HCT116 (cell line): Measurements from ENCODE around the gene DLEC1. TPM values are rescaled to one million over a fixed set of nuclear protein-coding genes. Genes with fewer than 3 reads are reported as not detected.

ENCODE experiments used
- ATAC-seq: fragments of 200-7000 bp; cut with Tn5 transposase; 2 replicates; pipeline ENCODE4 v1.9.1; 2020; ENCODE audit warnings: mild to moderate bottlenecking, moderate library complexity
- BruUV-seq: library from RNA; stranded (reverse); fragments of 400-500 nt; replicated peaks from 2 replicates; lab custom pipeline; 2021; lab: Mats Ljungman, UMichigan
- CTCF ChIA-PET: fragments of 300-600 bp; sonication (Branson Sonifier 250); formaldehyde crosslinking; loops from one replicate; lab custom pipeline; 2021; ENCODE audit warnings: antibody characterized with exemption; lab: Charles Lee
- POLR2A ChIA-PET: fragments of 300-600, 350-600 bp; sonication (Branson Sonifier 250); formaldehyde crosslinking; loops from one replicate; lab custom pipeline; 2021; ENCODE audit warnings: antibody characterized with exemption; lab: Charles Lee
- RAD21 ChIA-PET, 2 experiments: fragments of 300-600 bp; sonication (Branson Sonifier 250); formaldehyde crosslinking; loops; one replicate each; lab custom pipeline; 2023; ENCODE audit warnings: low total read pairs in 2 of 2; ENCODE audit not compliant: uncharacterized antibody in 2 of 2, unreplicated experiment in 2 of 2, low non-redundant PET in 1 of 2; lab: Charles Lee
- DNase-seq: peaks from one replicate; pipeline ENCODE4 v3.0.0-alpha.2; 2010; ENCODE audit warnings: low read depth, low spot score
- H2AFZ ChIP-seq: fragments of 200-600 bp; shearing (Covaris generic), sonication (generic); 2 replicates; pipeline ENCODE4 v1.6.1; 2017; ENCODE audit warnings: low read depth, mixed run types, mixed read lengths, antibody characterized with exemption, low read length; ENCODE audit not compliant: poor library complexity, severe bottlenecking
- H3K27ac ChIP-seq: 2 replicates; pipeline ENCODE4 v1.5.1; 2012; ENCODE audit warnings: low read depth, low read length
- H3K27me3 ChIP-seq: fragments of 200-600 bp; sonication (generic); 2 replicates; pipeline ENCODE4 v1.6.1; 2016; ENCODE audit warnings: mixed run types, low read length, mixed read lengths; ENCODE audit not compliant: insufficient read depth
- H3K36me3 ChIP-seq, 2 experiments: fragments of 200-500 bp in 1 of 2; fragments of 200-600 bp in 1 of 2; sonication (Bioruptor generic) in 1 of 2; sonication (generic) in 1 of 2; 2 replicates each; pipeline versions ENCODE4 v1.5.1 to v1.6.1; 2014 to 2016; ENCODE audit warnings: low read length in 2 of 2, inconsistent platforms in 1 of 2, mixed read lengths in 1 of 2, mixed run types in 1 of 2; ENCODE audit not compliant: insufficient read depth in 2 of 2, control insufficient read depth in 1 of 2
- H3K4me1 ChIP-seq, 2 experiments: fragments of 200-600 bp in 1 of 2; sonication (generic) in 1 of 2; 2 replicates each; pipeline versions ENCODE4 v1.5.1 to v1.6.1; 2012 to 2017; ENCODE audit warnings: low read length in 2 of 2, inconsistent platforms in 1 of 2, mild to moderate bottlenecking in 1 of 2, mixed read lengths in 1 of 2, mixed run types in 1 of 2, moderate library complexity in 1 of 2; ENCODE audit not compliant: insufficient read depth in 2 of 2, control insufficient read depth in 1 of 2
- H3K4me2 ChIP-seq: fragments of 200-600 bp; sonication (generic); 2 replicates; pipeline ENCODE4 v1.6.1; 2017; ENCODE audit warnings: mixed run types, low read length, mixed read lengths
- H3K4me3 ChIP-seq, 2 experiments: fragments of 200-600 bp in 1 of 2; sonication (generic) in 1 of 2; replicated peaks in 1 of 2; 2 replicates each; pipeline ENCODE4 v1.5.1; 2011 to 2016; ENCODE audit warnings: low read length in 2 of 2, control low read depth in 1 of 2, low read depth in 1 of 2, mild to moderate bottlenecking in 1 of 2, mixed read lengths in 1 of 2, mixed run types in 1 of 2
- H3K79me2 ChIP-seq: fragments of 200-600 bp; sonication (generic); 2 replicates; pipeline ENCODE4 v1.6.1; 2017; ENCODE audit warnings: mild to moderate bottlenecking, mixed run types, low read length, moderate library complexity, mixed read lengths; ENCODE audit not compliant: insufficient read depth
- H3K9ac ChIP-seq: fragments of 200-600 bp; sonication (generic); 2 replicates; pipeline ENCODE4 v1.6.1; 2016; ENCODE audit warnings: low read length, mixed read lengths
- H3K9me2 ChIP-seq: fragments of 200-600 bp; sonication (generic), shearing (Covaris generic); 2 replicates; pipeline ENCODE4 v1.6.1; 2017; ENCODE audit warnings: mixed run types, mild to moderate bottlenecking, moderate library complexity; ENCODE audit not compliant: insufficient read depth
- H3K9me3 ChIP-seq, 2 experiments: fragments of 200-500 bp in 1 of 2; fragments of 200-600 bp in 1 of 2; sonication (Bioruptor generic) in 1 of 2; sonication (generic) in 1 of 2; 2 replicates each; pipeline ENCODE4 v1.6.1; 2014 to 2017; ENCODE audit warnings: low read length in 2 of 2, mixed read lengths in 2 of 2, inconsistent platforms in 1 of 2, low read depth in 1 of 2, mild to moderate bottlenecking in 1 of 2, mixed run types in 1 of 2, moderate library complexity in 1 of 2; ENCODE audit not compliant: control insufficient read depth in 1 of 2, insufficient read depth in 1 of 2
- H4K20me1 ChIP-seq: fragments of 200-600 bp; sonication (generic), shearing (Covaris generic); 2 replicates; pipeline ENCODE4 v1.6.1; 2017; ENCODE audit warnings: mixed run types, mild to moderate bottlenecking, moderate library complexity; ENCODE audit not compliant: insufficient read depth
- CBX3 ChIP-seq: IDR thresholded peaks from 2 replicates; pipeline ENCODE4 v1.6.1; 2012; ENCODE audit warnings: low read depth
- EGR1 ChIP-seq: IDR thresholded peaks from 2 replicates; pipeline ENCODE4 v1.6.1; 2012; ENCODE audit warnings: low read depth
- EZH2 ChIP-seq: fragments of 200-600 bp; sonication (generic); IDR thresholded peaks from 2 replicates; pipeline ENCODE4 v1.6.1; 2017; ENCODE audit warnings: antibody characterized with exemption, mixed run types
- EZH2phosphoT487 ChIP-seq: fragments of 200-600 bp; IDR thresholded peaks from 2 replicates; pipeline ENCODE4 v1.6.1; 2018; ENCODE audit warnings: antibody characterized with exemption, borderline replicate concordance
- FOSL1 ChIP-seq: IDR thresholded peaks from 2 replicates; pipeline ENCODE4 v1.6.1; 2012; ENCODE audit warnings: low read depth
- POLR2A ChIP-seq: IDR thresholded peaks from 2 replicates; pipeline ENCODE4 v1.7.0; 2011; ENCODE audit warnings: borderline replicate concordance; ENCODE audit not compliant: insufficient read depth, insufficient read length; ENCODE audit errors: extremely low read depth
- POLR2AphosphoS5 ChIP-seq: IDR thresholded peaks from 2 replicates; pipeline ENCODE4 v1.6.1; 2011; ENCODE audit warnings: mild to moderate bottlenecking, low read depth, low read length, moderate library complexity
- RAD21 ChIP-seq: IDR thresholded peaks from 2 replicates; pipeline ENCODE4 v1.6.1; 2012; ENCODE audit warnings: low read depth, mild to moderate bottlenecking
- SIN3A ChIP-seq: IDR thresholded peaks from 2 replicates; pipeline ENCODE4 v1.6.1; 2012; ENCODE audit warnings: low read depth
- SP1 ChIP-seq: IDR thresholded peaks from 2 replicates; pipeline ENCODE4 v1.6.1; 2012; ENCODE audit warnings: low read depth
- TCF7L2 ChIP-seq: IDR thresholded peaks from 2 replicates; pipeline ENCODE4 v1.7.0; 2011; ENCODE audit warnings: borderline replicate concordance, inconsistent platforms; ENCODE audit not compliant: insufficient read depth, insufficient read length; ENCODE audit errors: extremely low read depth
- YY1 ChIP-seq: IDR thresholded peaks from 2 replicates; pipeline ENCODE4 v1.6.1; 2011; ENCODE audit warnings: low read length, low read depth, moderate library complexity, mild to moderate bottlenecking; ENCODE audit not compliant: insufficient replicate concordance; ENCODE audit errors: extremely low read depth
- ZFX ChIP-seq: fragments of 450-650 bp; IDR thresholded peaks from 2 replicates; pipeline ENCODE4 v1.6.1; 2017
- ZNF274 ChIP-seq: fragments of 200-500 bp; sonication (Bioruptor generic); IDR thresholded peaks from 2 replicates; pipeline ENCODE4 v1.6.1; 2014; ENCODE audit warnings: mild to moderate bottlenecking, low read depth, low read length, inconsistent platforms
- intact Hi-C: fragments of 100-400 bp; cut with micrococcal nuclease; formaldehyde crosslinking; loops from 2 replicates; pipeline ENCODE4 v1.10.0; 2022
- total RNA-seq: library from RNA; stranded (reverse); gene quantifications from one replicate; pipeline ENCODE4 v1.2.1, GENCODE V29; 2021; ENCODE audit not compliant: unreplicated experiment
- TF ChIP-seq, protein P1 (sequence below), 3 experiments: fragments of 200-600 bp in 1 of 3; sonication (generic) in 1 of 3; IDR thresholded peaks in 2 of 3; conservative IDR thresholded peaks in 1 of 3; 2 replicates each; pipeline ENCODE4 v1.5.1; 2012 to 2017; ENCODE audit warnings: low read depth in 2 of 3, low read length in 2 of 3, antibody characterized with exemption in 1 of 3, borderline replicate concordance in 1 of 3, control low read depth in 1 of 3, mild to moderate bottlenecking in 1 of 3, mixed read lengths in 1 of 3, mixed run types in 1 of 3, moderate library complexity in 1 of 3; ENCODE audit not compliant: insufficient read depth in 1 of 3
- TF ChIP-seq, protein P2 (sequence below): IDR thresholded peaks from 2 replicates; pipeline ENCODE4 v1.6.1; 2012
- TF ChIP-seq, protein P3 (sequence below): IDR thresholded peaks from 2 replicates; pipeline ENCODE4 v1.6.1; 2012

Gene DLEC1
- total RNA-seq, 1 experiment from 2014 or later, result 0.61 TPM

DNA sequence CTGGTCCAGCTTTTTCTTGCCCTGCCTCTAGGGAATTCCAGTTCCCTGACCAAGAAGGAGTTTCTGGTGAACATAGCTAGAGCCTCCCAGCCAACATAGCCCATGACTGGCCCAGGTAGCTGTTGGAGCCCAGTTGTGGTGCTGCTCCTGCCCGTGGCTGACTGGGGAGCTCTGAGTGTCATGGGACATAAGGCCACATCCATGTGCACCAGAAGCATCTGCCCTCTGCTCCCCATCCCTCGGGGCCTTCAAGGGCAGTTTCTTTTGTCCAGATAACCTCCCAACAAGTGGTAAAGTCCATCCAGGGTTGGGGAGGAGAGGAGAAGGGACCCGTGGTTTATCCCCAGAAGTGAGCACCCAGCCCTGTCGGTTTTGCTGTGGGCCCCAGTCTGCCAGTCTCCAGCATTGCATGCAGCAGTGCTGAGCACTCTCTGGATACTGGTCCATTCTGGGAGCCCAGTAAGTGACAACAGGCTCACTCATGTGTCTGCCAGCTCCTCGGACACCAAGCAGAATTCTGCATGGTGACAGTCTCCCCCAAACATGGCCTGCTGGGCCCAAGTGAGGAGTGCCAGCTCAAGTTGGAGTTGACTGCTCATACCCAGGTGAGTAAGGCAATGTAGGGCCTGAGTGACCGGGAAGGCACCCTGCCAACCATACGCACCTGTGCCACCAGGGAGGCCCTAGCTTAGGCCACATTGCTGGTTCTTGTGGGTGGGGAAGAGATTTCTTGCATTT, 69.1 kb downstream of the DLEC1 start (continued):
- TF ChIP-seq, protein P1, sequence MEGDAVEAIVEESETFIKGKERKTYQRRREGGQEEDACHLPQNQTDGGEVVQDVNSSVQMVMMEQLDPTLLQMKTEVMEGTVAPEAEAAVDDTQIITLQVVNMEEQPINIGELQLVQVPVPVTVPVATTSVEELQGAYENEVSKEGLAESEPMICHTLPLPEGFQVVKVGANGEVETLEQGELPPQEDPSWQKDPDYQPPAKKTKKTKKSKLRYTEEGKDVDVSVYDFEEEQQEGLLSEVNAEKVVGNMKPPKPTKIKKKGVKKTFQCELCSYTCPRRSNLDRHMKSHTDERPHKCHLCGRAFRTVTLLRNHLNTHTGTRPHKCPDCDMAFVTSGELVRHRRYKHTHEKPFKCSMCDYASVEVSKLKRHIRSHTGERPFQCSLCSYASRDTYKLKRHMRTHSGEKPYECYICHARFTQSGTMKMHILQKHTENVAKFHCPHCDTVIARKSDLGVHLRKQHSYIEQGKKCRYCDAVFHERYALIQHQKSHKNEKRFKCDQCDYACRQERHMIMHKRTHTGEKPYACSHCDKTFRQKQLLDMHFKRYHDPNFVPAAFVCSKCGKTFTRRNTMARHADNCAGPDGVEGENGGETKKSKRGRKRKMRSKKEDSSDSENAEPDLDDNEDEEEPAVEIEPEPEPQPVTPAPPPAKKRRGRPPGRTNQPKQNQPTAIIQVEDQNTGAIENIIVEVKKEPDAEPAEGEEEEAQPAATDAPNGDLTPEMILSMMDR (IDR thresholded peaks at IDR 0.05 in 2 of 3, conservative IDR thresholded peaks at IDR 0.05 in 1 of 3; ENCODE audit: borderline replicate concordance in 1 of 3, insufficient read depth in 1 of 3, low read depth in 2 of 3, low read length in 2 of 3), result no peak
- no peak for TF ChIP-seq POLR2AphosphoS5
- no peak for TF ChIP-seq TCF7L2
- TF ChIP-seq POLR2A, result no peak

DNA sequence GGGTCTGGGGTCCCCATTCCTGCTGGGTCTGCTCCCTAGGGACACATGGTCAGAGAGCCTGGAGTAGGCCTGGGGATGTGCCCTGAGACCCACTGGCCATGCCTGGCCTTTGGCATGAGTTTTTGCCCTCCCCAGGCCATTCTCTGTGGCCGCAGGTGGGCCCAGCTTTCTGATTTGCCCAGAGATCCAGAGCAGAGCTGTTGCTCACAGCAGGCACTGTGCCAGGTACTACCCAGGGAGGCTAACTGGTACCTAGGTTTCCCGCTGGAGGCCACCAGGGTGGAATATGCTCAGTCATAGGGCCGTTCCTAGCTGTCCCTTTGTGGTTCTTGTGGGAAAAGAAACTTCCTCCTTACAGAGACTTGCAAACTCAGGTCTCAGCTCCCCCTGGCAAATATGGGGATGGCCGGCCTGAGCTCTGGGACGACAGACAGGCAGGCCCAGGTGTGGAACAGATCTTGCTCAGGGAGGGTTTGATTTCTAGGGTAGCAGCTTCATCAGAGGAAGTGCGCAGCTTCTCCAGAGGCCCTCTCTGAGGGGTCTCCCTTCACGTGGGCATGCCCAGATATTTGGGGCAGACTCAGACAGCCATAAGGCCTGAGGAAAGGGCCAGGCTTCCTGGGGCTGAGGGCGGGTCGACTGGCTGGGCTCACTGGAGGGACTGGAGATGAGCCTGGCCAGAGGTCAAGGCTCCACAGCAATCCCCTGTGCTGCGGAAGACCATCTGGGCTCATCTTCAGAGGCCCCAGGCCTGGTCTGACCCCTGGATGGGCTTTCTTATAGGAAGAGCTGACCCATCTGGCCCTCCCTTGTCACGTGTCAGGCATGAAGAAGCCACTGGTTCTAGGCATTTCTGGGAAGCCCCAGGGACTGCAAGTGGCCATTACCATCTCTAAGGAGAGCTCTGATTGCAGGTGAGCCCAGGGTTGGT, 69.9 kb downstream of the DLEC1 start:
- ChIA-PET CTCF (interaction anchor here (2.1 kb wide), 1 partner anchor 8 kb away, joined by 6 read pairs; no protein-coding TSS in a partner anchor), POLR2A (no interaction called here), RAD21 (no interaction called here)
- Histone ChIP-seq H3K9me3 (peaks cover 3 to 8% of the 10 kb centered on the region in 2 experiments; a peak in 2 of 4 replicates), H3K4me2 (no peak overlapping the region), H3K27me3 (no peaks in the 10 kb centered on the region), H3K27ac (no peak overlapping the region), H4K20me1 (no peaks in the 10 kb centered on the region; the same call in 1 of the 2 replicates), H3K4me1 (no peaks in the 10 kb centered on the region), H3K36me3 (no peaks in the 10 kb centered on the region), H2AFZ (no peak overlapping the region), H3K9ac (no peak overlapping the region), H3K9me2 (no peaks in the 10 kb centered on the region), H3K79me2 (no peaks in the 10 kb centered on the region), H3K4me3 (no peak overlapping the region)
- DNase-seq, result no peak
- ATAC-seq, result no peak
- intact Hi-C loops, result no loop called here
- BruUV-seq, result no TSS peak
- no peak for TF ChIP-seq SP1
- TF ChIP-seq FOSL1, result no peak
- no peak for TF ChIP-seq POLR2AphosphoS5
- no peak for TF ChIP-seq EGR1
- no peak for TF ChIP-seq CBX3
- TF ChIP-seq, protein P2, sequence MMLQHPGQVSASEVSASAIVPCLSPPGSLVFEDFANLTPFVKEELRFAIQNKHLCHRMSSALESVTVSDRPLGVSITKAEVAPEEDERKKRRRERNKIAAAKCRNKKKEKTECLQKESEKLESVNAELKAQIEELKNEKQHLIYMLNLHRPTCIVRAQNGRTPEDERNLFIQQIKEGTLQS, result no peak
- TF ChIP-seq EZH2, result no peak
- TF ChIP-seq, protein P3, sequence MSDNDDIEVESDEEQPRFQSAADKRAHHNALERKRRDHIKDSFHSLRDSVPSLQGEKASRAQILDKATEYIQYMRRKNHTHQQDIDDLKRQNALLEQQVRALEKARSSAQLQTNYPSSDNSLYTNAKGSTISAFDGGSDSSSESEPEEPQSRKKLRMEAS, result no peak
- no peak for TF ChIP-seq SIN3A
- no peak for TF ChIP-seq YY1
- no peak for TF ChIP-seq ZFX
- no peak for TF ChIP-seq EZH2phosphoT487
- TF ChIP-seq ZNF274, result no peak
- TF ChIP-seq POLR2A, result no peak
- no peak for TF ChIP-seq TCF7L2
- no peak for TF ChIP-seq RAD21
